T-helper 1 cell treated with Interleukin-12 subunit alpha and Interleukin-12 subunit beta and Interleukin-4 antibody, amounts not matched to agents 30 μg/mL and 1 μg/mL, for 36 hours (primary cell): ENCODE data around the gene OR52B2.

Experiments used
- H3K27ac Mint-ChIP-seq: one replicate; pipeline ENCODE4 v1.8.0; 2021; ENCODE audit warnings: mild to moderate bottlenecking, mixed read lengths
- H3K27me3 Mint-ChIP-seq: one replicate; pipeline ENCODE4 v1.8.0; 2021; ENCODE audit warnings: low read depth, mixed read lengths
- H3K36me3 Mint-ChIP-seq: one replicate; pipeline ENCODE4 v1.8.0; 2021; ENCODE audit warnings: low read depth, mixed read lengths
- H3K4me1 Mint-ChIP-seq: one replicate; pipeline ENCODE4 v1.8.0; 2021; ENCODE audit warnings: low read depth, mixed read lengths
- H3K4me3 Mint-ChIP-seq: one replicate; pipeline ENCODE4 v1.8.0; 2021; ENCODE audit warnings: mild to moderate bottlenecking, moderate library complexity, mixed read lengths
- H3K9me3 Mint-ChIP-seq: one replicate; pipeline ENCODE4 v1.8.0; 2021; ENCODE audit warnings: mixed read lengths

The OR52B2 gene

GRCh38 chr11:6170226-6170625, at the start of gene OR52B2:
TSS of gene OR52B2 (minus strand) at chr11:6170326. CDS start at chr11:6170326, 0 bp downstream.
- H3K4me1 Mint-ChIP-seq, result no peaks in the 10 kb centered on the region
- H3K4me3 Mint-ChIP-seq, result no peak within 1 kb of the TSS
- peaks cover 13% of the 10 kb centered on the region for H3K27me3 Mint-ChIP-seq
- H3K9me3 Mint-ChIP-seq, result no peaks in the 10 kb centered on the region
- H3K36me3 Mint-ChIP-seq, result no peaks in the 10 kb centered on the region
- no peak within 1 kb of the TSS for H3K27ac Mint-ChIP-seq

GRCh38 chr11:6219359-6219758, 49.2 kb upstream of the OR52B2 start:
- no peak overlapping the region for H3K4me3 Mint-ChIP-seq
- no peaks in the 10 kb centered on the region for H3K9me3 Mint-ChIP-seq
- H3K36me3 Mint-ChIP-seq, result peaks cover 34% of the 10 kb centered on the region
- H3K4me1 Mint-ChIP-seq, result peaks cover 14% of the 10 kb centered on the region
- H3K27ac Mint-ChIP-seq, result no peak overlapping the region
- no peaks in the 10 kb centered on the region for H3K27me3 Mint-ChIP-seq

GRCh38 chr11:6217722-6218121, 47.6 kb upstream of the OR52B2 start:
- Mint-ChIP-seq H3K36me3 (peaks cover 32% of the 10 kb centered on the region), H3K27me3 (no peaks in the 10 kb centered on the region), H3K9me3 (no peaks in the 10 kb centered on the region), H3K4me3 (no peak overlapping the region), H3K27ac (no peak overlapping the region), H3K4me1 (peaks cover 14% of the 10 kb centered on the region)

- Mint-ChIP-seq H3K9me3 (no peaks in the 10 kb centered on the region), H3K27me3 (no peaks in the 10 kb centered on the region), H3K4me3 (no peak overlapping the region), H3K36me3 (peaks cover 25% of the 10 kb centered on the region), H3K4me1 (peaks cover 14% of the 10 kb centered on the region), H3K27ac (no peak overlapping the region)
Observed at GRCh38 chr11:6216501-6216900, 46.4 kb upstream of the OR52B2 start.

GRCh38 chr11:6214530-6214929, 44.4 kb upstream of the OR52B2 start:
- Mint-ChIP-seq H3K27me3 (no peaks in the 10 kb centered on the region), H3K4me3 (no peak overlapping the region), H3K27ac (no peak overlapping the region), H3K36me3 (peaks cover 16% of the 10 kb centered on the region), H3K4me1 (peaks cover 5% of the 10 kb centered on the region), H3K9me3 (no peaks in the 10 kb centered on the region)

- Mint-ChIP-seq H3K27ac (no peak overlapping the region), H3K36me3 (peaks cover 15% of the 10 kb centered on the region), H3K4me3 (no peak overlapping the region), H3K4me1 (peaks cover 2% of the 10 kb centered on the region), H3K9me3 (no peaks in the 10 kb centered on the region), H3K27me3 (no peaks in the 10 kb centered on the region)
Observed at GRCh38 chr11:6210274-6210955, 40.3 kb upstream of the OR52B2 start.

- H3K27me3 Mint-ChIP-seq, result no peaks in the 10 kb centered on the region
Observed at GRCh38 chr11:6209801-6210200, 39.7 kb upstream of the OR52B2 start.

GRCh38 chr11:6206456-6207180, 36.5 kb upstream of the OR52B2 start:
- no peaks in the 10 kb centered on the region for H3K9me3 Mint-ChIP-seq
- no peak overlapping the region for H3K27ac Mint-ChIP-seq
- H3K36me3 Mint-ChIP-seq, result peaks cover 22% of the 10 kb centered on the region
- peaks cover 24% of the 10 kb centered on the region for H3K4me1 Mint-ChIP-seq
- H3K27me3 Mint-ChIP-seq, result no peaks in the 10 kb centered on the region
- H3K4me3 Mint-ChIP-seq, result no peak overlapping the region

More at GRCh38 chr11:6209801-6210200, 39.7 kb upstream of the OR52B2 start:
- Mint-ChIP-seq H3K27ac (no peak overlapping the region), H3K4me1 (peaks cover 2% of the 10 kb centered on the region), H3K36me3 (peaks cover 15% of the 10 kb centered on the region), H3K4me3 (no peak overlapping the region), H3K9me3 (no peaks in the 10 kb centered on the region)

- Mint-ChIP-seq H3K9me3 (no peaks in the 10 kb centered on the region), H3K4me3 (no peak within 1 kb of the TSS), H3K4me1 (peaks cover 29% of the 10 kb centered on the region), H3K36me3 (peaks cover 22% of the 10 kb centered on the region), H3K27ac (no peak within 1 kb of the TSS), H3K27me3 (no peaks in the 10 kb centered on the region)
Observed at GRCh38 chr11:6205366-6205765, 35.2 kb upstream of the OR52B2 start, which contains the start of gene C11orf42. TSS of gene C11orf42 (plus strand) at chr11:6205557. CDS start at chr11:6205616, 59 bp downstream.

GRCh38 chr11:6204706-6205105, 34.6 kb upstream of the OR52B2 start:
- no peak overlapping the region for H3K27ac Mint-ChIP-seq
- no peaks in the 10 kb centered on the region for H3K27me3 Mint-ChIP-seq
- H3K4me3 Mint-ChIP-seq, result no peak overlapping the region
- peaks cover 22% of the 10 kb centered on the region for H3K36me3 Mint-ChIP-seq
- no peaks in the 10 kb centered on the region for H3K9me3 Mint-ChIP-seq
- peaks cover 29% of the 10 kb centered on the region for H3K4me1 Mint-ChIP-seq

- H3K27ac Mint-ChIP-seq, result peak overlapping the region; percentile 5
- peaks cover 27% of the 10 kb centered on the region for H3K4me1 Mint-ChIP-seq
- peak overlapping the region; percentile 45 for H3K4me3 Mint-ChIP-seq
- H3K27me3 Mint-ChIP-seq, result no peaks in the 10 kb centered on the region
- H3K36me3 Mint-ChIP-seq, result peaks cover 17% of the 10 kb centered on the region
- no peaks in the 10 kb centered on the region for H3K9me3 Mint-ChIP-seq
Observed at GRCh38 chr11:6203327-6203726, 33.2 kb upstream of the OR52B2 start.

- H3K4me1 Mint-ChIP-seq, result peaks cover 27% of the 10 kb centered on the region
- H3K36me3 Mint-ChIP-seq, result peaks cover 17% of the 10 kb centered on the region
- no peaks in the 10 kb centered on the region for H3K27me3 Mint-ChIP-seq
- no peak overlapping the region for H3K4me3 Mint-ChIP-seq
- H3K9me3 Mint-ChIP-seq, result no peaks in the 10 kb centered on the region
- H3K27ac Mint-ChIP-seq, result no peak overlapping the region
Observed at GRCh38 chr11:6202041-6202440, 31.9 kb upstream of the OR52B2 start.

- no peak overlapping the region for H3K27ac Mint-ChIP-seq
- H3K4me1 Mint-ChIP-seq, result peaks cover 29% of the 10 kb centered on the region
Observed at GRCh38 chr11:6201481-6201880, 31.4 kb upstream of the OR52B2 start.

GRCh38 chr11:6200975-6201374, 30.8 kb upstream of the OR52B2 start:
- H3K4me1 Mint-ChIP-seq, result peaks cover 34% of the 10 kb centered on the region
- no peak overlapping the region for H3K27ac Mint-ChIP-seq
- H3K27me3 Mint-ChIP-seq, result no peaks in the 10 kb centered on the region
- H3K36me3 Mint-ChIP-seq, result peaks cover 13% of the 10 kb centered on the region
- H3K4me3 Mint-ChIP-seq, result no peak overlapping the region
- H3K9me3 Mint-ChIP-seq, result no peaks in the 10 kb centered on the region

More at GRCh38 chr11:6201481-6201880, 31.4 kb upstream of the OR52B2 start:
- Mint-ChIP-seq H3K9me3 (no peaks in the 10 kb centered on the region), H3K4me3 (no peak overlapping the region), H3K36me3 (peaks cover 14% of the 10 kb centered on the region), H3K27me3 (no peaks in the 10 kb centered on the region)

GRCh38 chr11:6199174-6199810, 29.2 kb upstream of the OR52B2 start, which contains the start of gene OR52W1:
TSS of gene OR52W1 (plus strand) at chr11:6199224. CDS start at chr11:6199224, 0 bp downstream.
- Mint-ChIP-seq H3K27me3 (peaks cover 3% of the 10 kb centered on the region), H3K27ac (no peak within 1 kb of the TSS), H3K36me3 (peaks cover 6% of the 10 kb centered on the region), H3K4me3 (no peak within 1 kb of the TSS), H3K4me1 (peaks cover 31% of the 10 kb centered on the region), H3K9me3 (no peaks in the 10 kb centered on the region)
